Measurements from ENCODE around the gene DYNLT3. TPM values are rescaled to one million over a fixed set of nuclear protein-coding genes. Genes with fewer than 3 reads are reported as not detected.

The DYNLT3 gene
- total and polyA plus RNA-seq, 11 donors = 9.8 to 32.1 (median 21.0) TPM

GRCh38 chrX:37817579-37817978 is 29.8 kb downstream of the DYNLT3 start:
- no peak overlapping the region for H3K27ac ChIP-seq

GRCh38 chrX:37817176-37817575 is 30.2 kb downstream of the DYNLT3 start:
- no peaks in the 10 kb centered on the region for H3K36me3 ChIP-seq
- H3K27ac ChIP-seq = no peak overlapping the region
- no peak overlapping the region for H3K4me3 ChIP-seq
- DNase-seq (no peak), ATAC-seq (no peak)
- no peak for TF ChIP-seq POLR2A (IDR thresholded peaks at IDR 0.05)
- TF ChIP-seq CTCF (IDR thresholded peaks at IDR 0.05) = no peak
- intact Hi-C loops (cut with DNase I) = no loop called here
- WGBS, 4 donors = 90 to 95% (median 94%) methylated on average over 2 of the region's 2 CpGs
- no peaks in the 10 kb centered on the region for H3K9me3 ChIP-seq
- H3K4me1 ChIP-seq = peaks cover 0 to 23% (median 0%) of the 10 kb centered on the region in 12 donors
- H3K27me3 ChIP-seq = peaks cover 0 to 32% (median 0%) of the 10 kb centered on the region in 9 donors

More at GRCh38 chrX:37817579-37817978, 29.8 kb downstream of the DYNLT3 start:
- DNase-seq (no peak), ATAC-seq (no peak)
- no peak overlapping the region for H3K4me3 ChIP-seq
- TF ChIP-seq POLR2A (IDR thresholded peaks at IDR 0.05) = no peak
- TF ChIP-seq CTCF (IDR thresholded peaks at IDR 0.05) = no peak
- H3K36me3 ChIP-seq = no peaks in the 10 kb centered on the region
- intact Hi-C loops (cut with DNase I) = no loop called here
- WGBS, 4 donors = 56 to 75% (median 71%) methylated on average over 3 of the region's 3 CpGs
- peaks cover 0 to 28% (median 0%) of the 10 kb centered on the region in 9 donors for H3K27me3 ChIP-seq
- no peaks in the 10 kb centered on the region for H3K9me3 ChIP-seq
- peaks cover 0 to 19% (median 0%) of the 10 kb centered on the region in 12 donors for H3K4me1 ChIP-seq

DNA sequence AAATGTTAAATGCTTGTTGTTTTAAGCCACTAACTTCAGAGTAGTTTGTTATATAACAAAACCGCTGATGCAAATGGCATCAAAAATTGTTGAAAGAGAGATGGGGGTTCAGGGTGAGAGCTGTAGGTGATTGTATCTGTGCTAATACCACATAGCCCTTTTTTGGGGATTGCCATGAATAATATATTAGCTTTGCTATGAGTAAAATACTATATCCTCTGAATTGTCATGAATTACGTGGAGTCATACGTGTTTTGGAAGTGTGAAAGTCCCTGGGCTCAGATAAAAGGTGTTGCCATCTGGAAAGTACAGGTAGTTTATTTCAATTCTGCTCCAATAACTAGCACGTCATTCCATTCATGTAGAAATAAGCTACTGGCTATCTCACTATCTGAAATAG is 30.6 kb downstream of the DYNLT3 start:
- 59 to 95% (median 86%) methylated on average over 4 of the region's 4 CpGs for WGBS, 4 donors
- H3K9me3 ChIP-seq = no peaks in the 10 kb centered on the region
- no peak for TF ChIP-seq POLR2A (IDR thresholded peaks at IDR 0.05)
- TF ChIP-seq CTCF (IDR thresholded peaks at IDR 0.05) = no peak
- H3K27me3 ChIP-seq = peaks cover 0 to 32% (median 0%) of the 10 kb centered on the region in 9 donors
- ATAC-seq = no peak
- no peak overlapping the region for H3K27ac ChIP-seq
- no peak for DNase-seq
- H3K4me3 ChIP-seq = no peak overlapping the region
- H3K4me1 ChIP-seq = peaks cover 0 to 24% (median 0%) of the 10 kb centered on the region in 12 donors
- intact Hi-C loops (cut with DNase I) = no loop called here
- no peaks in the 10 kb centered on the region for H3K36me3 ChIP-seq

DNA sequence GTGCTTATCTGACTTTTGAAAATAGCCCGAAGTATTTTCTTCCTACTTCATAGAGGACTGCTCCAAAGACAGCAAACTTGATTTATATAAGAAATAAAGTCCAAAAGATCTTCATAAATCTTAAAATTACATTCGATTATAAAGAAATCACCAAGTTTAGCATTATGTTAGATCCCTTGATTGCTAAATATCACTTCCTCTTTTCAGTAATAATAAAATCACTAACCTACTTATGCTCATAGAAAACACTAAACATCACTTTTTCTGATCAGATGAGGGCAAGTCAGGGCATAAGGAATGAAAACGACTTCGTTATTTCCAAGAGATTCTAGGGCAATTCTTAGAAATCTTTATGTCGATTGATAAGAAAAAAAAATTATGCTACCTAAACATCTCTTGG is 32.0 kb downstream of the DYNLT3 start:
- no peaks in the 10 kb centered on the region for H3K9me3 ChIP-seq
- peaks cover 0 to 32% (median 0%) of the 10 kb centered on the region in 9 donors for H3K27me3 ChIP-seq
- DNase-seq = no peak
- H3K36me3 ChIP-seq = no peaks in the 10 kb centered on the region
- WGBS, 4 donors = 58 to 81% (median 64%) methylated on average over 5 of the region's 5 CpGs
- no peak for TF ChIP-seq POLR2A (IDR thresholded peaks at IDR 0.05)
- TF ChIP-seq CTCF (IDR thresholded peaks at IDR 0.05) = no peak
- peaks cover 0 to 33% (median 0%) of the 10 kb centered on the region in 12 donors for H3K4me1 ChIP-seq
- no peak overlapping the region for H3K27ac ChIP-seq
- intact Hi-C loops (cut with DNase I) = no loop called here
- no peak overlapping the region for H3K4me3 ChIP-seq
- ATAC-seq = no peak

Measured in heart left ventricle (tissue), 16 donors.